ENCODE measurements around the gene UST. TPM values are rescaled to one million over a fixed set of nuclear protein-coding genes. Genes with fewer than 3 reads are reported as not detected.
"Not testable (repeated sequence)": the region's sequence is repeated elsewhere in the genome, so short reads cannot be mapped to it uniquely, and the experiment has no call there.

UST gene
- total RNA-seq, 2 donors from 2014 or later, result 3.5 to 6.5 TPM

- ATAC-seq (no peak), DNase-seq (no peak)
- intact Hi-C loops (cut with DNase I), result no loop called here
Observed at GRCh38 chr6:148724428-148724827, 22.4 kb upstream of the UST start.

- DNase-seq (no peak), ATAC-seq (no peak)
- intact Hi-C loops (cut with DNase I), result no loop called here
Observed at GRCh38 chr6:148727104-148727503, 19.7 kb upstream of the UST start.

DNA sequence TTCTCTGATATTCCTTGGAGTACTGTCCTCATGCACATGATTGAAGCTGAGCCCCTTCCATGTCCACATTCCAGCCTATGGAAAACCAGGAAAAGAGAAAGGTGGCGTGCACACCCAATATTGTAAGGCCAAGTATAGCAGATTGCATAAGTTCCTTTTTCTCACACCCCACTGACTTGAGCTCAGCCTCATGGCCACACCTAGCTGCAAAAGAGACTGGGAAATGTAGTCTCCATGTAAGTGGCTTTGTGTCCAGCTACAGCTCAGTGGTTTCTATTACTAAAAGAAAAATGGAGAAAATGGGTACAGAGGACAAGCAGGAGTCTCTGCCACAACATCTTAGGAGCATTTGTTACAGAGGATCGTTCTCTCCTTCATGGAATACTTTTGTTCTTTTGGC, 10.8 kb upstream of the UST start:
- ATAC-seq (no peak), DNase-seq (no peak)
- intact Hi-C loops (cut with DNase I), result no loop called here

DNA sequence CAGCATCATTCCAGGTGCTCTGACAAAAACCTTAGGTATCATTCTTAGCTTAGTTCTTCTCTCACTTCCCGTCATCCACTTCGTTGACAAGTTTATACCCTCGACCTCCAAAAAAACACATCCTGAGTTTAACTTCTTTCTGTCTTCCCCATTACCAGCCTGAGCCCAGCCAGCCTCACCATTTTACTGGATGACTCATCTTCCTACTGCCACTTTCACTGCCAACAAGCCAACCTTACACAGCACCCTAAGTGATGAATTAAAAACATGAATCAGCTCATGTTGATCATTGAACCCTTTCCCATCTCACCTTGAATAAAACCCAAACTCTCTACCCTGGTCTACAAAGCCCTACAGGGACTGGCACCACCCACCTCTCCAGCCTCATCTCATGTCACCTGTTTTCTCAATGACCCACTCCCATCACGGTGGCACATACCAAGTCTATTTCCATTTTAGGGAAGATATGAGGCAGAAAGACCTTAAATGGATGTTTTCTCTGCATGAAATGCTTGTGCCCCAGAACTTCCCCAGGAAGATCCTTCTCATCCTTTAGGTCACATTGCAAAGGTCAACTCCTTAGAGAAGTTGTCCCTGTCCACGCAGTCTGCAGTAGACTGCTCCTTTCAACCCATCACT, 9.9 kb upstream of the UST start:
- intact Hi-C loops (cut with DNase I), result no loop called here
- ATAC-seq (no peak), DNase-seq (no peak)

DNA sequence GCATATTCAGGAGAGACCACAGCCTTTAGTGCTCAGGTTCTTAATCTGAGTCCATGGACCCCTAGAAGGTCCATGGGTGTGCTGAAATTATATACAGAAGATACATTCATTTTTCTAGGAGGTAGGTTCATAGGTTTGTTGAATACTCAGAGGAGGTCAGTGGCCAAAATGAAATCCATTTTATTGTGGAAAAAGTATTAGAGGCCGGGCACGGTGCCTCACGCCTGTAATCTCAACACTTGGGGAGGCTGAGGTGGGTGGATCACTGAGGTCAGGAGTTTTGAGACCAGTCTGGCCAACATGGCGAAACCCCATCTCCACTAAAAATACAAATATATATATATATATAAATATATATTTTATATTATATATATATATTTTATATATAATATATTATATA, 9.0 kb upstream of the UST start:
- ATAC-seq, result no peak
- intact Hi-C loops (cut with DNase I), result no loop called here
- no peak for DNase-seq

GRCh38 chr6:148738946-148739821, 7.6 kb upstream of the UST start:
- ATAC-seq, result no peak
- DNase-seq, result no peak
- intact Hi-C loops (cut with DNase I), result no loop called here

DNA sequence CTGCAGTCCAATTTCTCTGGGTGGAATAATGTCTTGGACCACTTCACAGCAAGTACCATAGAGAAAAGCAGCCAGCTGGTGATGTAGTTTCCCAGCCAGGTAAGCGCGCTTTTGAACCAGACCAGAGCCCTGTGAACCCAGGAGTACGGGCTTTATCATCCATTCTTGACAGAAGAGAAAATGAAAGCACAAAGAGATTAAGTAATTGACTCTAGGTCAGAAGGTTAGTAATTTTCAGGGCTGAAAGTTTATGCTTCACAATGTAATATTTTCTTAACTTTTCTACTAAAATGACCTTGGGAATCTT, 7.1 kb upstream of the UST start:
- DNase-seq (no peak), ATAC-seq (peak in 1 of 2 donors; percentile 12)
- intact Hi-C loops (cut with DNase I), result loop anchor here in 1 of 2 donors (10.0 kb wide), 1 partner anchor 205 kb away; no protein-coding TSS in a partner anchor

- intact Hi-C loops (cut with DNase I), result loop anchor here in 1 of 2 donors (10.0 kb wide), 1 partner anchor 201 kb away; no protein-coding TSS in a partner anchor
- no peak for ATAC-seq
- DNase-seq, result no peak
Observed at GRCh38 chr6:148743476-148743875, 3.4 kb upstream of the UST start.

- no peak for DNase-seq
- ATAC-seq, result no peak
- intact Hi-C loops (cut with DNase I), result loop anchor here (5.0 to 10.0 kb wide), 2 partner anchors 199 to 201 kb away; no protein-coding TSS in a partner anchor
Observed at GRCh38 chr6:148745926-148746325, 904 bp upstream of the UST start.

DNA sequence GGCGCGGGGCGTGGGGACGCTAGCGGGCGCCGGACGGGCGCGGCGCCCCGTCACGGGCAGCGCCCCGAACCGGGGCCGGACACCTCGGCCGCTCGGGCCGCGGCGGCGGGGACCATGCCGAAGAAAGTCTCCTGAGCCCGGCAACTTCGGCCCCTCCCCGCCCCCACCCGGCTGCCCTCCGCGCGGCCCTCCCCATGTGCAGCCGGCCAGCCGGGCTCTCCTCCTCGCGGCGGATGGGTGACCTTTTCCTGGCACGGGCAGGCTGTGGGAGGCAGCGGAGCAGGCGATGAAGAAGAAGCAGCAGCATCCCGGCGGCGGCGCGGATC, 278 bp downstream of the UST start:
- DNase-seq (peak; percentile 62), ATAC-seq (peak; percentile 49 to 53)
- intact Hi-C loops (cut with DNase I), result loop anchor here (5.0 to 10.0 kb wide), 2 partner anchors 198 to 200 kb away; no protein-coding TSS in a partner anchor

DNA sequence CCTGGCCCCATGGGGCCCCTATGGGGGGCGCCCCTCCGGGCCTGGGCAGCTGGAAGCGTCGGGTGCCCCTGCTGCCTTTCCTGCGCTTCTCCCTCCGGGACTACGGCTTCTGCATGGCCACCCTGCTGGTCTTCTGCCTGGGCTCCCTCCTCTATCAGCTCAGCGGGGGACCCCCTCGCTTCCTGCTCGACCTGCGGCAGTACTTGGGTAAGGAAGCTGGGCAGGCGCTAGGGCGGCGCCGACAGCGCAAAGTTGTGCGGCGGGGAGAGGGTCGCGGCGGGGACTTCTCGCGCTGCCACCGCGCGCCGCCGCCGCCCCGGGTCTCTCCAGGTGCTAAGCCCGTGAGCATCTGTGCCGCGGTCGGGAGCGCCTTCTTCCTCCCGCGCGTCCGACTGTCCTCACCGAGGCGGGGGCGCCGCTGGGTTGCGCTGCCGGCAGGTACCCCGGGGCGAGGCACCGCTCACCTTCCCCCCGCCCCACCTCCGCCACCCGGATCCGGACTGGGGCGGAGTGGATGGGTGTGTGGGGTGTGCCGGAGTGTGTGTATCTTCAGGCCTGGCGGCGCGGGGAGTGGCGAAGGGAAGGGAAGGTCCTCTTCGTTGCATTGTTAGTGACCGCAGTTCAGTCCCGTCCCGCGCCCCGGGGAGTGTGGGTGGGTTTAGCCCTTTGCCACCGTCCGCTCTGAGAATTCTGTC, 788 bp downstream of the UST start:
- ATAC-seq, result peak; percentile 51 to 61
- intact Hi-C loops (cut with DNase I), result loop anchor here (5.0 to 10.0 kb wide), 2 partner anchors 197 to 200 kb away; no protein-coding TSS in a partner anchor
- DNase-seq, result peak; percentile 37

DNA sequence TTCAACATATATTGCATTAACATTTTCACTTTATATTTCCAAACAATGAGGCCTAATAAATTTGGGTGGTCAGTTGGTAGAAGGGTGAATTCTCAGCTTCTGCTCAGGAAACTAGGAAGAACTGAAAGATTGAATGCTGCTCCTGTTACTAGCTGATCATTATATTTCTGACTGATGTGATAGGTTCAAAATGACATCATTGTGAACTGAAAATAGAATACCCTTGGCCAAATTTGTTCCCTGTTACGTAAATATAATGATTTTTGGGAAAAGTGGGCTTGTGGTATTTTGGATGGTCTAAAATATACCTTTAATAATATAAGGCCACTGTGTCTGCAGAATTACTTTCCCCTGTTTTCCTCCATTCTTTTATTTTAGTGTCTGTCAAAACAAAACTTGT, 2.8 kb downstream of the UST start:
- DNase-seq (no peak), ATAC-seq (no peak)
- intact Hi-C loops (cut with DNase I), result loop anchor here (5.0 to 10.0 kb wide), 2 partner anchors 195 to 198 kb away; no protein-coding TSS in a partner anchor

DNA sequence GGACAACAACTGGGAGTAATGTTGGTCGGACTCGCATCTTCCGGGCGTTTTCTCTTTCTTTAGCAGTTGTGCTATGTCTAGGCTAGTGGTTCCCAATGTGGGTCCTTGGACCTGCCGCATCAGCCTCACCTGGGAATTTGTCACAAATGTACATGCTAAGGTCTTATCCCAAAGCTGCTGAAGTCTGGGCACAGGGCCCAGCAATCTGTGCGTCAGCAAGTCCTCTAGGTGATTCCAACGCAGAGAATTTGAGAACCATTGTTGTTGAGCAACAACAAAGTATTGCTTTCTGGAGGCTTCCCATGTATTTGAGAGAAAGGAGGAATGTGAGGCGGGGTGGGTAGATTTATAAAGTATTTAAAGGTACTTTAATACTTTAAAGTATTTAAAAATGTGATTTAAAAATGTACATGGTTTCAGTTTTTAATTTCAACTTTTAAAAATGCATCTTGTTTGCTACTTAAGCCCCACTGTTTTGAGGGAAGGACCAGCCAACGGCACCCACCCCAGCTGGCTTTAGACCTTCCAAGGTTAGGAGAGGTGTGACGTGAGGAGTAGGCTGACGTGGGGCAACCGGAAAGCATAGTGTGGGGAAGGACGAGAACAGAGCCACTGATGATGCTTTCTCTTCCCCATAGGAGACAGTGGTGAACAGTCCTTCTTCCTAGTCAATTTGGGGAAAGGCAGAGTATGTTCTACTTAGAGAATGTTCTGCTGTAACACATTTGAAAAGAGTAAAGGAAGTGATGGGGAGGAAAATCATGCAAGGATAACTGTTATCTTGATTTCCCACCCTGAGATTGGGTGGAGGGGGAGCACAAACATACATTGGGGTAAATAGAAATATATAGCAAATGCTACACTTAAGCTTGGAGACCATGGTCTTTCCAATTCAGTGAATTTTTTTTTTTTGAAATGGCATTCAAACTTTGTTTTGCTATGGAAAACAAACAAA, 4.3 kb downstream of the UST start:
- ATAC-seq (no peak), DNase-seq (no peak)
- intact Hi-C loops (cut with DNase I), result no loop called here

DNA sequence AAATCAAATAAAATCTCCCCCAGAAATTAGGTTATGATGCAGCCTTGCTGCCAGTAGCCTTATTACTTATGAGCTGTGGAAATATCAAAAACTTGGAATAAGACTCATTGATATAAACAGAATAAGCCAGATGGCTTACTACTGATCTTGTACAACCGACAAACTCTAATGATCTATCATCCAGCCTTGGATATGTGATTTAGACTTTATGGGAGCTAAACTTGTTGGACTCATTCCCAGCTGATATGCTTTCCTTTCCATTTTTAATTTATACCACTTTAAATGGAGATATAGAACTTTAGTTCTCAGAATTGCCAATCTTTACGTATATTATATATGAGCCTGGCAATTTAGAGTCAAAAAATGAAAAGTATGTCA, 5.0 kb downstream of the UST start:
- no peak for ATAC-seq
- DNase-seq, result no peak
- intact Hi-C loops (cut with DNase I), result no loop called here

DNA sequence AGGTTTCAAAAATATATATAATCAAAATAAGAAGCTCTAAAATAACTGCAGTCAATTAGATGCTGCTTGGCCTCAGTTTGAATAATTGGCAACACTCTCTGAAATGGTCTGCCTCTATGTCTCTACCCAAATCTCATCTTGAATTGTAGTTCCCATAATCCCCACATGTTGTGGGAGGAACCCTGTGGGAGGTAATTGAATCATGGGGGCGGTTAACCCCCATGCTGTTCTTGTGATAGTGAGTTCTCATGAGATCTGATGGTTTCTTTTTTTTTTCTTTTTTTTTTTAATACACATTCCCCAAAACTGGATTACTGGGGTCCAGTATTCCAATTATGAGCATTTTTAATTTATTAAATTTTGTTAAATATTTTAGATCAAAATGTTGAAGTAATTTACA, 8.5 kb downstream of the UST start:
- ATAC-seq; intact Hi-C loops (cut with DNase I); DNase-seq: not testable (repeated sequence)

DNA sequence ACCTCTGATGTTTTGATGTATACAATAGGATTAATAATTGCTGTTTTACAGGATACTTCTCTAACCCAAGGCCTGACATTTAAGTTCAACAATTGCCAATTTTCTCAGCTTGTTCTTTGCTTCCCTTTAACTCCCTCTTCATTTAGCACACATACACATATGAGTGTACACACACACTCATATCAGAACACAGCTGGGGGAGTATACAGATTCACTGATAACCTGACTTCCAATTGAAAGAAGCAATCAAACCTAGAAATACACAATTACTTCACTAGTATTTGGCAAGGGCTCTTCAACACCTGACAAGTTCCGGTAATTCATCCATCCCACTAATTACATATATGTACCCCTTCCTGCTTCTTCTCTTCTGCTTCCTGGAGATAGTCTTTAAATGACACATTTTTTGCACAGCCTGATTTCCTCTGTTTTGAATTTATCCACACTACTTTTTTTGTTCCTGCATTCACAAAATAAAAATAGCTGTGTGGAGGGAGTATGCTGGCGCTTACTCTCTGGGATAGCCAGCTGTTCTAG, 11.2 kb downstream of the UST start:
- intact Hi-C loops (cut with DNase I), result no loop called here

DNA sequence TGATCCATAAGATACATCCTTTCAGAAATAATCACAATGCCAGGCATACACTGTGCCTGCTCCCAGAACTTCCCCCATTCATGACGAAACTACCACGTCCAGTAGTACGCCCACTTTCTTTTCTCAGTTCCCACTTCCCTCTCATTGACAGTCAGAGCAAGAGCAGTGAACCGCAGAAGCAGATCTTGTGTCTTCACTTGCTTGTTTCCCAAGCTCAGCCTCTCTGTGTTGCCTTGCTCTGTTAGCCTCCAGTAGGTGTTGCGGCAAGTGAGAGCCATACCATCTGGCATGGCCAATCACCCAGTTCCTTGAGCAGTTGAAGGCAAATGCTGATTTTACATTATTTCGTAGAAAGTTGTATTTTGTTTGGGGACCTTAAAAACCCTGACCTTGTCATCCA, 11.7 kb downstream of the UST start:
- no peak for DNase-seq
- peak; percentile 31 to 37 for ATAC-seq
- intact Hi-C loops (cut with DNase I), result no loop called here

More for the DNA sequence above, 11.2 kb downstream of the UST start:
- DNase-seq (no peak), ATAC-seq (no peak)

GRCh38 chr6:148760258-148760534, 13.4 kb downstream of the UST start:
- intact Hi-C loops (cut with DNase I), result no loop called here

More at GRCh38 chr6:148760258-148760534, 13.4 kb downstream of the UST start:
- DNase-seq, result no peak
- ATAC-seq, result no peak
